GM18519 (cell line): Measurements from ENCODE around the gene ARSG.

Source experiments
- ATAC-seq: cut with Tn5 transposase; IDR thresholded peaks from one replicate; pipeline ENCODE4 v1.9.1; 2021; ENCODE audit warnings: mild to moderate bottlenecking, moderate library complexity; ENCODE audit not compliant: unreplicated experiment, low FRiP score

Gene ARSG

DNA sequence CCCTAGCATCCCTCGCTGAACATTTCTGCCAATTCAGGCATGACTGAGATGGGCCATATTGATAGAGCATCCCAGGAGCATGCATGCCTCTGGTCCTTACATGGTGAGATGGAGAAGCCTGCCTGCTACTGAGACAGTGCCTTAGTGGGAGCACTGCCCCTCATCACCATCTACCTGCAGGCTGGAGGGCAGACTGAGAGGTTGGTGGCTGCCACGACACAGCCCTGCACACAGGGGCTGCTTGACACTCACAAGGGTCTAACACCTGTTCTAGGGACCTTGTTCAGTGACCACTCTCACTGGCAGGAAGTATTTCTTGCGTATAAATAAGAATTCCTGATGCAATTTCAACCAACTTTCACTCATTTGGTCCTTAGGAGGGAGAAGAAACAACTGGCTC, 132.0 kb downstream of the ARSG start:
- ATAC-seq, result no peak

DNA sequence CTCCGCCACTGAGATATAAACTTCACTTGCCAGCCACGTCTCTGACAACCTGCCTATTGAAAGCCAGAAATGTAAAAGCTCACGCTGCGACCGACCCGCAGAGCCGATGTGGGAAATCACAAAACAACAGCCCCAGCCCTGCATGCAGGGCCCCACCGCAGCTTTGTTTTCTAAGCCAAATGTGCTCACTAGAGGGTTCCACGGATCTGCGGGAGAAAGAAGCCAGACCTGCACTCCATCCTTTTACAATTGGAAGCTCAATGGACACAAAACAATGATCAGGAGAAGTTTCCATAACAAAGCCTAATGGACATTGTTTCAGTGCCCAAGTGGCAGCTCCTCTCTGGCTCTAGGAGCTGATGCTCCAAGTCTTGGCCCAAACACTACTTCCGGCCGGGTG, 132.9 kb downstream of the ARSG start:
- no peak for ATAC-seq

DNA sequence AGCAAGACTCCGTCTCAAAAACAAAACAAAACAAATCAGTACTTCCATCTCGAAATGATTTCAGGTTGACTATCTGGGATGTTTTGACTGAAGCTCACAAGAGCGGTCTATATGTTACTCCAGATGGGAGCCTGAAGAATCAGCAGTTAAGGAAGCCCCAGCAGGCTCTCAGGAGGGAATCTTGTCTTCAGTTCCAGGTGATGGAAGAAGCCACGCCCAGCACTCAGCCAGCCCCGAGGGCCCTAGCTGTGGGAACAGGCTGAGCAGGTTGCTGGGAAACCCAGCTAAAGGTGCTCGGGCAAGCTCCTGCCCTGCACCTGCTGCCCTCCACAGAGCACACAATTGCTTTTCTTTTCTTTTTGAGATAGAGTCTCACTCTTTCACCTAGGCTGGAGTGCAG, 133.6 kb downstream of the ARSG start:
- no peak for ATAC-seq

DNA sequence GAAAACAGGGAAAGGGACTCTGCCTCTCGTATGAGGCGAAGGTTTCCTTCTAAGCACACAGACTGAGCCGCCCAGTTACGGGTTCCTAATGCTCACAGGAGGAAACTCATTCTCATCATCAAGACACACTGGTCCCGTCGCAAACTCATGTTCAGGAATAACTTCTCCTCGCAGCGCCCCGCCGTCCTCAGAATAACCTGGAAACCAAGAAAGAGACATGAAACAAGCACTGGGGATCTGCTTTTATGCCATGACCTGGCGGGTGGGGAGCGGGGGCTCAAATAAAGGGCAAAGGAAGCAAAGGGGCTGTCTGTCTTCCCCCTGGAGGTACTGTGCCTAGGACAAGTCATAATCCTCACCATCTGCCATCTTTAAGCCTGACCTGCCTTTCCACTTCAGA, 134.7 kb downstream of the ARSG start:
- no peak for ATAC-seq

DNA sequence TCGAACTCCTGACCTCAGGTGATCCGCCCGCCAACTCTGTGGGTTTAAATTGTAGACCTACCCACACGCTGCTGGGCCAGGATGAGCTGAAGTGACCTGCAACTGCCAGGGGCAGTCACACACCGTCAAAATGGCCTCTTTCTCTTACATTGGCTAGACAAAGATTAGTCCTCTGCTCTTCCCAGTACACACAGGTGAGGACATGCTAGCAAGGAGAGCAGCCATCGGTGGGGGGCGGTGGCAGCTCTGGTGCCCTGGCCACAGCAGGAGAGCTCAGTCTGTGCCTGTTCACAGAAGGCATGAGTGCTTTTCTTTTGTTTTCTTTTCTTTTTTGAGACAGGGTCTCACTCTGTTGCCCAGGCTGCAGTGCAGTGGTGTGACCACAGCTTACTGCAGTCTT, 136.3 kb downstream of the ARSG start:
- no peak for ATAC-seq

DNA sequence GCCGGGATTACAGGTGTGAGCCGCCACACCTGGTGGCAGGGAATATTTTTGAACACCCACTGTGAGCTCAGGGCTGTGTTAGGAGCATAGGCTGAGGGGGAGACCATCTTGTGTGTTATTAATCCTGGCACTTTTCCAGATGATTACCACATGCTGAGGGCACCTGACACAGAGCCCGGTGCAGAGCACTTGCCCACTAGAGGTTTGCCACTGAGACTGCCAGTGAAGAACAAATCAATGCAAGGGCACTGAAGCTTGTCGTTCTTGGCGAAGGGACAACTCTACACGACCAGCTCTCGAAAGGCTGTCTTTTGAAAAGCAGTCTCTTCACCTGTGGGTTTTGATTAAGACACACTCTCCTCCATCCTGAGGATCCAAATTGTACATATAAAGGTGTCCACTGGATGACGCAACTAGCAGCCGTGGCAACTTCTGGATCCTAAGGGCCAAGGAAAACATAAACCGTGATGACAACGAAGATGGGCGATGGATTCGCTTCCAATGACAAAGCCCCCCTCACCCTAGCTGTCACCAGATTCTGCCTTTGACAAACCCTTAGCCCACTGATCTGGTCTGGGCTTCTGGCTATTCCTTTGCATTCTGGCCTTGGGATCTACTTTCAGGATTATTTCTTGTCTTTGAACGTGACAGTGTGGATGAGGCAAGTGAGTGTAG, 137.3 kb downstream of the ARSG start:
- ATAC-seq, result no peak

DNA sequence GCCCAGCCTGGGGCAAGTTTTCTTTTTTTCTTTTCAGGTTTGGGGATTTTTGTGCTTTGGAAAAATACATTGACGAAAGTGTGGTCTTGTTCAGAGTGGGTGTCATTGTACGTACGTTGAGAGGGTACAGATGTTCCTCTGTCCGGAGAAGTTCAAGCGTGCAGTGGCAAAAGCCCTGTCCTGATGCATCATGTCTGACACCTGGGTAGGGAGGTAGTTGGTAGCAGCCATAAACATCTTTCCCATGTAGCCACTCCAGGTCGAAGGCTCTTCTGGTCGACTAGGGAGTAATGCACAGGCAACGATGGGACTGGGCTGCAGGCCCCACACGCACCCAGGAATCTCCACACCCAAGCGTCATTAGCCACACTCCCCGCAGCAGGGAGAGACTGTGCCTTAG, 138.6 kb downstream of the ARSG start:
- ATAC-seq, result no peak

DNA sequence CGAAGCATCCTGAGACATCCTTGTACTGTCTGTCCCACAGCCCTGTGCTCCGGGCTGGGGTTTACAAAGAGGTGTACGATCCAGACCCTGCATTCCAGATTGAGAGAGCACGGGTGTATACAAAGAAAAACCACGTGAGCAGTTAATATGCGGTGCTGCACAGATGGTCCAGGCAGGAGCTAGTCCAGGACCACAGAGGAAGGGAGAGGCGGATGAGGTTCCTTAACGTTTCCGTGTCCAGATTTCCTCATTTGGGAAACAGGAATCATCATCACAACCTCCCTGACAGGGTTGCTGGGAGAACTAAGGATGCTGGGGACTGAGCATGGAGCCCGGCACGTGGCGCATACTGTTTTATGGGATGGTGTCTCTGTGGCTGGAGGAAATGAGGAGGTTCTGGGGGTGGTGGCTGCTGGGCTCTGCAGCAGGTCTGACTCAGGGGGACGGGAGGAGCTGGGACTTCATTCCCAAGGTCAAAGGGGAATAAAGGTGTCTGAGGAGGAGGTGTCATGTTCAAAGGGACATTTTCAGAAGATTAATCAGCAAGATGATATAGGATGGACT, 139.8 kb downstream of the ARSG start:
- ATAC-seq, result no peak

DNA sequence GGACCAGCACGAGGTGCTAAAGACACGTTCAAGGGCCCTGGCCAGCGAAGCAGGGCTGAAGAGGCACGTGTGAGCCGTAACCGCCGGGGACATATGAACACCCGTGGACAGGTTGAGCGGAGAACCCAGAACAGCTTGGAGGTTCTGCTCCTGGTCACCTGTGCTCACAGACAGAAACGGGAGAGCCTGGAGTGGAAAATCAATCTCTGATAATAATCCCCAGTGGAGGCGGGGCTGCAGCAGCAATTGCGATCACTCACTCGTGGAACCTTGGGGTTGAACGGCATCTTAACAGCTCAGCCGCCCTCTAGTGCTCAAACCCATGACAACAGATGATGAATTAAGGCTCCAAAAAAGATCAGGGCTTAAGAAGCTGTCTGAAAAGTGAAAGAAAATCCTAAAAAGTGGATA, 140.4 kb downstream of the ARSG start:
- ATAC-seq, result no peak

DNA sequence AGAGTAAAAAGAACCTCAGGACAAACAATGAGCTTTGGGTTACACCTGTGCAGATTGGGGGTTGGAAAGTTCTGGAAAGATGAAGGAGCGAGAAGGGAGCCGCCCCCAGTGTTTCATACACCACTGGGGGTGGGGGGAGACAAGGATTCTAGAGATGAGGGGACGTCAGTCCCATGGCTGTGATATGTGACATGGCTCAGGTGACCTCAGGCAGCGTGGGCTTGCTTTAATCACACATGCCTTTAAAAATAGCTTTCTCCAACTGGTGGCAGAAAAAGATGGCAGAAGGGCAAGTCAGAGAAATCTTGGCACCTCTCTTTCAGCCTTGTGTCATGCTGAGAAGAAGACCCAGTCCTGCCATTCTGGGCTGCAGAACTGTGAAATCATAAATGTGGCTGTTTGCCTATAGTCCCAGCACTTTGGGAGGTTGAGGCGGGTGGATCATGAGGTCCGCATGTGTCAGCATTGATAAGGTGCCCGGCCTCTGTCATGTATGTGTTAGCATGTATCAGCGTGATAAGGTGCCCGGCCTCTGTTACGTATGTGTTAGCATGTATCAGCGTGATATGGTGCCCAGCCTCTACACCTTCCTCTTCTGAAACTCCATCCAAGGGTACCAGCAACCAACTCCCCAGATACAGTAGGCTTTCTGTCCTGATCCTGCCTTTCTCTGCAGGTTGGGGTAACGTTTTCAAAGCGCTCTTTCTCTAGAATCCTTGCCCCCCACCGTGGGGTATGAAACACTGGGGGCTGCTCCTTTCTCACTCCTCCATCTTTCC, 141.0 kb downstream of the ARSG start:
- no peak for ATAC-seq

DNA sequence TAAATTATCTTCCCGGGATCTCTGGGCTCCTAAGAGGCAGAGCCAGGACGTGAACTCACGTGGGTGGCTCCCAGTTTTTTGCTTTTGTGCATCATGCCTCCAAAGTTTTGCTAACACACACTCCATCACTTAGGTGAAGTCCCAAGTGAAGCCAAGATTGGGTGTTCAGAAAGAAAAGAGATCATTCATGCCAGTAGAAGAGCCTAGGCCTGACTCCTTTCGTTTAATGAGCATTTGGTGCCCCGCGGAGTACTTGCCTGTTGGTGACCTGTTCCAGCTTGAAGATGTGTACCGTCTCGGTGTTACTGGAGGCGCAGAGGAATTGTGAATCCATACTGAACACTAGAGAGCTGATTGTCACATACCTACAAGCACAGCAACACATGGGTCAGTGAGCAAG, 141.9 kb downstream of the ARSG start:
- no peak for ATAC-seq

DNA sequence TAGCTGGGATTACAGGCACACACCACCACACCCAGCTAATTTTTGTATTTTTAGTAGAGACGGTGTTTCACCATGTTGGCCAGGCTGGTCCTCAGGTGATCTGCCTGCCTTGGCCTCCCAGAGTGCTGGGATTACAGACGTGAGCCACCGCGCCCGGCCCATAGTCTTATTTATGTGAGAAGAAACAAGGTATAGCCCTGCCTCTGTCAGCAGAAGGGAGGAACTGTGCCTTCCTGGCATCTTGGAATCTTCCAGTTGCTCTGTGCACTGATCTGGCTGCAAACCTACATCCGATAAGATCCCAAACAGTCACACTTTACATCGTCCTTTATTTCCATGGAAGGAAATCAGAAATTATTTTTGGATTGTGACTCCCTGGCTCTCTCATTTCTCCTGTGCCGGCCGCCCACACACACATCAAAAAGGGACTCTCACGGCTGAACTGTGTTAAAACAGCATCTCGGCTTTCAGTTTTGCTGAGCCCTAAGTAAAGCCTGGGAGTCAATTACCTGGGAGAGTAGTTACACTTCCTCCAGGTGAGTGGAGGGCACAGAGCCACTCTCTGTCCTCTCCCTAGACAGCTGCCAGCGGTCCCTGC, 142.7 kb downstream of the ARSG start:
- ATAC-seq, result no peak

DNA sequence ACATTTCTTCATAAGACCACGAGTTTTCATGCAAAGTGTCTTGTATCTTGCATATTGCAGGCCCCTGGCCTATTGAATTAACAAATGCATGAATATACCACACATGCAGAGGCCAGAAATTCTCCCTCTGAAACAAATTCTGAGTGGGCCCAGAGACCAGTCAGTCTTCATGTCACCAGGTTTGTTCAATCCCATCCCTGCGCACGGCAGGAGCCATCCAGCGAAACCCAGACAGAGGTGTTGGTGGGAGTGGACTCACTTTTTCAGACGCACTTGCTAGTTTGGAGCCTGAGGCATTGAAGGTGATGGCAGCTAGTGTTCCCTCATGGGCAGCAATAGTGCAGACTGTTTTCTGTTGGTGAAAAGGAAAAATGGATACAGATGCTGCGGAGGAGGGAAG, 144.1 kb downstream of the ARSG start:
- no peak for ATAC-seq

DNA sequence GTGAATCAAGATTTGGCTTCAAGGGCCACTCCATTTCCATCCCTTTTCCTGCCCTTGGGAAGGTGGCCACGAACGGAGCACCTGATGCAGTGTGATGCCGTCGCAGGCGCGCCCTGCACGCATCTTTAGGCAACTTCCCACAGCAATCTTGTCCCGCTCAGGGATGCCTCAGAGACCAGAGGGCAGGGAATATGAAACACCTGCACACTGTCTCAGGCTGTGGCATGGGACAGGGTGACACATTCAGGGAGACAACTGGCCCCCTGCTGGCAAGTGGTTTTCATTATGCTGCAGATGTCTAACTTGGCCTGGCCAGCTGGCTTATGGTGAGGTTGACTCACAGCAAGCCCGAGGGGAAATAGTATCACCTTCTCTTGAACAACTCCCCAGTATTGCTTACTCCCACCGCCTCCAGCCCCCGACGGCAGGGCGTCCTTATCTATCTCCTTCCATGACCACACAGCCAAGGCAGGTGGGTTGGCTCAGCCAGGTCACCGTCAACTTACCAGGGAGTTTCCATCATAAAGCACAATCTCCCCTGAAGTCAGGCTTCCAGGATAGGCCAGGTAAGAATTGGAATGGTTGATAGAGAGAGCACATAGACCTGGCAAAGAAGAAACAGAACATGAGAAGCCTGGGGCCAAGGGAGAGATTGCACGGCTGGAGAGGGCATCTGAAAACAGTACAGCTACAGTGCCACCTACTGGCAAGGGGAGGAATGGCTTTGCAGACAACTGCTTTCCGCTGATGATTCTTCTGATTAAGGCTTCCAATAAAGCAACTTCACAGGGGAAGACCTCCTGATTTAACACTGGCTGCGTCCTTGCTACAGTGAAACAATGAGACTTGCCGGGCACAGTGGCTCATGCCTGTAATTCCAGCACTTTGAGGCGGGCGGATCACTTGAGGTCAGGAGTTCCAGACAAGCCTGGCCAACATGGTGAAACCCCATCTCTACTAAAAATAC, 144.9 kb downstream of the ARSG start:
- no peak for ATAC-seq

DNA sequence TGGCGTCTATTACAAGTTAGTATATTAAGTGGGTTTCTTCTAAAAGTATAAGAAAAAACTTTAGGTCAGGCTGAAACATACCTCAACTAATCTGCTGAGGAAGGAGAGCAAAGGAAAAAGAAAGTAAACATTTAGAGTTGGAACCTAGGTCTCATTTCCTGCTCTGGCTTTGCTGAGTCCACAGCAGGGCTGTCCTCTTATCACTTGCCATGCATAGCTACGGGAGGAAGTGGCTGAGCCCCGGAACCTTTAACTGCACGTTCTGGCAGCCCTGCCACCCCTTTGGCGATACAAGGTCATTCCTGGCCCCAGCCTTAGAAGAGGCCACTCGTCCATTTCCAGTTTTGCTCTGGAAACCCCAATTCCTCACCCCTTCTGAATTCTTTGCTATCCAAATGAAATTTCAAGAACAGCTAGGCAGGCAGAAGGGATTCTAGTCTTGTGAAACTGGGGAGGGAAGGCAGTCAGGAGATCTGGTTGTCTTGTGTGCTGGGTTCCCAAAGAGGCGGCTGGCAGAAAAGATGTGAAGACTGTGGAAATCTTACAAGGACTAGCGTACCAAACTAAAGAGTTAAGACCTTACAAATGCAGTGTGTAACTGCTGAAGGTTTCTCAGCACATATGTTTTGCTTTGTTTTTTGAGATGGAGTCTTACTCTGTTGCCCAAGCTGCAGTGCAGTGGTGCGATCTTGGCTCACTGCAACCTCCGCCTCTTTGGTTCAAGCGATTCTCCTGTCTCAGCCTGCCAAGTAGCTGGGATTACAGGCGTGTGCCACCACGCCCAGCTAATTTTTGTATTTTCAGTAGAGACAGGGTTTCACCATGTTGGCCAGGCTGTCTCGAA, 146.9 kb downstream of the ARSG start:
- ATAC-seq, result peak; percentile 50

DNA sequence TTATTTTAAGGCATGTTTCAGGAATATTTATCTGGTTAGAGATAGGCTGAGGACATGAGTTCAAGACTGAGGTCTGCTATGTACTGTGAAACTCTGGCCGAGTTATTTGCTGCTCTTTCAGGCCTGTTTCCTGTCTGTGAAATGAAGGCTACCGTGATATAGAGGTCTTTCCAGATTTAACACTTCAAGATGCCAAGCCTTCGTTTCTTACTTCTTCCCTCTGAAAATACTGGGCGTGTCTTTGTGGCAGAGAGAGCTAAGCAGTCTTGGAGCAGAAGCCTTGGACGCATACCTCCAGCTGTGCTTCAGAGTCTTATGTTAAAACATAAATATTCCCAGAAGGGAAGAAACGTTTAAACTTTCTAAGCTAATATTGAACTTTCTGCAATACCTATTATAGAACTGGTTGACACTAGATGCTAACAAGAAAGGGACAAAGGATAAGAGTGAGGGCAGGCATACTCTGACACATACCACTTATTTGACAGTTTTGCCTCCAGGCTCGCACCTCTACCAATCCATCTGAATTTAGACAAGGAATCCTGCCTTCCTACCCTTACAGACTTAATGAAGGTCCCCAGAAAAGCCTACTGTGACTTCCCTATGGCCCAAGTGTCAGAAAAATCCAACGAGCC, 148.5 kb downstream of the ARSG start:
- ATAC-seq, result no peak

DNA sequence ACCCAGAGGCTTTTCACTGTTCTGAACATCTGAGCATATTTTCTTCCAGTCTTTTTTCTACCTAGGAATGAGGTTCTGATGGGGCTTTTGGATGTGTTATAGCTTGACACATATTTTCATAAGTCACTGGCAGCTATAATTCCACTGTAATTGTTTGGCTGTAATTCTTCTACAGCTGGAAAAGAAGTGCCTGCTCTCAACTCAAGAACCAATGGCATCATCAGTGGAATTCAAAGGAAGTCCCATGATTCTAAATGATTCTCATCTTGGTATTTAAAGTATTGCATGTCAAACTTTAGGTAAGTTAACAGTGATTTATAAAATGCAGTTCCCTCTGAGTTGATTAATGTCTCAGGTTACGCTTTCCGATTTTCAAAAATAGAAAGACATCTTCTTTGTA, 149.2 kb downstream of the ARSG start:
- no peak for ATAC-seq

DNA sequence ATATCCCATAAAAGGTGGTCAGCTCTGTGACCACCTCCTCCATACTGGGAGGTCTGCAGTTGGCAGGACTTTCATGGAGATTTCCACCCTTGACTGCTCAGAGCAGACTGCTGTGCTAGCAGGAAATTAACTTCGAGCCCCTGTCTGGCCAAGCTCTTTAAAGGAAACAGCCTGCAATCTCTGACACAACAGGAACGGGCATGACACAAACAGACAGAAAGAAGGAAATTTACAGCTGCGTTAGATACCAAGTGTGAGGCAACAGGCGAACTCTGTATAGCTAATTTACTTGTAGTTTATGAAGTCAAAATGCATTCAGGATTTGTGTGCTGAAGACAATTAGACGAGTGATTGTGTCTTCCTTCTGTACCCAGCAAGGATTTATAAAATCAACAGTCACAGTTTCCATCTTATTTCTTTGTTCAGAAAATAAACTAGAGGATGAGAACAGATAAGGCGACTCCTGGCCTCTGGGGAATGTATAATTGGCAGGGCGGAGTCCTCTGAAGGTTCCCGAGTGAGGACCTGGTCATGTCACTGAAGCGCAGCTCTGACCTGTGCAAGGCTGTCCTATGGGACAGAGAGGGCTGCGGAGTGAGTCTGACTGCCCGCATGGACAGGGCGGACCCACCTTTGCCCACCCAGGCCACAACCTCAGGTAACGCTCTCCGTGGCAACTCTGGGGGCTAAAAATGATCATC, 149.9 kb downstream of the ARSG start:
- no peak for ATAC-seq
